GM18520 (cell line): ENCODE measurements around the gene USP5.

Experiments
- ATAC-seq: cut with Tn5 transposase; IDR thresholded peaks from one replicate; pipeline ENCODE4 v1.9.1; 2021; ENCODE audit not compliant: unreplicated experiment

USP5 gene

DNA sequence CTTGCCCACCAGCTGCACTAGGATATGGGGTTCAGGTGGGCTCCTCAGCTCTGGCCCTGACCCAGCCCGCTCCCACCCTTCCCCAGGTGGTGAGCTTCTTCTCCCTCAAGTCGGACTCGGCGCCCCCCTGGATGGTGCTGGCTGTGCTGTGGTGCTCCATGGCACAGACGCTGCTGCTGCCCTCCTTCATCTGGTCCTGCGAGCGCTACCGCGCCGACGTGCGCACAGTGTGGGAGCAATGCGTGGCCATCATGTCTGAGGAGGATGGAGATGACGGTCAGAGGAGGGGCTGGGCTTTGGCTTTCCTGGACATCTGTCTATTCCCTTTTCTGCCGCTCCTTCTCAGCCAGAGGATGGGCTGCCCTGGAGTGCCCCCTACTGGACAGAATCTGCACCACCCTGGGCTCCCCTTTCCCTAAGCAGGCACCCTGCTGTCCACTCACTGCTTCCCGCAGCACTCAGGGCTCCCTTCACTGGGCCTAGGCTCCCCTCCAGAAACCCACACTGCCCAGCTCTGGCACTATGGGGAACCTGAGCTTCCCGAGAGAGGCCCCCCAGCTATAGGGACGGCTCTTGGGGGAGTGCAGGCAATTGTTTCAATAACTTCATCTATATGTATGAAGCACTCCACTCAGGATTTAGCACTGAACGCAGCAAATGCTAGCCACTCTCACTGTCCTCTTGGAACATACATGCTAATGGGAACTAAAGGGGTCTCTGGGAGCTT lies 26.4 kb upstream of the USP5 start:
- no peak for ATAC-seq

DNA sequence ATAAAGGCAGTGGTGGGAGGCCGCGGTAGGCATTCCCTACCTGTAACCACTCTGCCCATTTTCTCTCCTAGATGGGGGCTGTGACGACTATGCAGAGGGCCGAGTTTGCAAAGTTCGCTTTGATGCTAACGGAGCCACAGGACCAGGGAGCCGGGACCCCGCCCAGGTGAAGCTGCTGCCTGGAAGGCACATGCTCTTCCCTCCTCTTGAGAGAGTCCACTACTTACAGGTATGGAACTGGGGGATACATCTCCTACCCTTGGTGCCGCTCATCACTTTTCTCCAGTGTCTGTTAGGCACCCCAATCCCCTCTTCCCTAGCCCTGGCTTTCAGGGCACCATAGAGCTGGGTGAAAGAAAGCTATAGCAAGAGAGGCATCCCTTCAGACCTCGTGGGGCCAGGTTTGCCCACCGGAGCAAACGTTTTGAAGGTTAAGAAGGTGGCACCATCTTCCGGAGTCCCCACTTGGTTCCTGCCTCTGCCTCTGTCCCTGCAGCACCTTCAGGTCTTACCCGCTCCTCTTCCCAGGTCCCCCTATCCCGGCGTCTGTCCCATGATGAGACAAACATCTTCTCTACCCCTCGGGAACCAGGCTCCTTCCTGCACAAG lies 25.7 kb upstream of the USP5 start:
- ATAC-seq, result no peak

DNA sequence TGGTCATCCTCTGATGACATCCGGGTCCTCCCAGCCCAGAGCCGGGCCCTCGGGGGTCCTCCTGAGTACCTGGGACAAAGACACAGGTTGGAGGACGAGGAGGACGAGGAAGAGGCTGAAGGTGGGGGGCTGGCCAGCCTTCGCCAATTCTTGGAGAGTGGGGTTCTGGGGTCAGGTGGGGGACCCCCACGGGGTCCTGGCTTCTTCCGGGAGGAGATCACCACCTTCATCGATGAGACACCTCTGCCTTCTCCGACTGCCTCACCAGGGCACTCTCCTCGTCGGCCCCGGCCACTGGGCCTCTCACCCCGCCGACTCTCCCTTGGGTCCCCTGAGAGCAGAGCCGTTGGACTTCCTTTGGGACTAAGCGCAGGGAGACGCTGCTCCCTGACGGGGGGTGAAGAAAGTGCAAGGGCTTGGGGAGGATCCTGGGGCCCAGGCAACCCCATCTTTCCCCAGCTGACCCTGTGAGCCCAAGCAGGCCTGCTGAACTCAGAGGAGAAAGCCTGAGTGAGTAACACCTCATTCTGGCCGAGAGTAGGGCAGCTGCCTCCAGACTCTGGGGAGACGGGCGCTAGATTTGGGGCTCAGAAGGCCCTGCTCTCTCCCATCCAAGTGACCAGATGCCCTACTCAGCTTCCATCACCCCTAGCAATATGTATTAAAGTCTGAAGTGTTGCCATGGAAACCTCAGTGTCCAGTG lies 25.1 kb upstream of the USP5 start:
- ATAC-seq, result no peak

- no peak for ATAC-seq
These were observed 24.5 kb upstream of the USP5 start for GRCh38 chr12:6827437-6827911.

DNA sequence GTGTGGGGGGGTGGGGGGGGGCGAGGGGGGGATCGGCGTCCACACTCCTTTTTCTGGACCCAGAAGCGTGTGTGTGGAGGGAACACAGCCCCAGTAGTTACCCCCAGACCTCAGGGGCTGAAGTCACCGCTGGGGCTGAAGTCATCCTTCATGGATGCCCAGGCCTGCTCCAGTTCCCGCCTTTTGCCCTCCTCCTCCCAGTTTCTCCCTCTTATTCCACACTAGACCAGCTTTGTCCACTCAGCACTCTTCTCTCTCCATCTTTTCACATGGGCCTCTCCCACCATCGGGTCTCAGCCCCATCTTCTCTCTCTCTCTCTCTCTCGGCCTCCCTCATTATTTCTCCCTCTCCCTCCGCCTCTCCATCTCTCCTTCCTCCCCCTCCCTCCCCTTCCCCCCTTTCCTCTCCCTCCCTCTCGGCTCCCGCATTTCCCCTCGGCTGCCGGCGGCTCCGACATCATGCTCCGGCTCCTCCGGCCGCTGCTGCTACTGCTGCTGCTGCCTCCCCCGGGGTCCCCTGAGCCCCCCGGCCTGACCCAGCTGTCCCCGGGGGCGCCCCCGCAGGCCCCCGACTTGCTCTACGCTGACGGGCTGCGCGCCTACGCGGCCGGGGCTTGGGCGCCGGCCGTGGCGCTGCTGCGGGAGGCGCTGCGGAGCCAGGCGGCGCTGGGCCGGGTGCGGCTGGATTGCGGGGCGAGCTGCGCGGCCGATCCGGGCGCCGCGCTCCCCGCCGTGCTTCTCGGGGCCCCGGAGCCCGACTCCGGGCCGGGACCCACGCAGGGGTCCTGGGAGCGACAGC lies 23.8 kb upstream of the USP5 start, which contains the start of gene P3H3:
Gene P3H3, plus strand, starts transcription at position 426 of the 799 bp plus-strand sequence. Its CDS starts 34 bp downstream, at position 460.
- no peak for ATAC-seq

DNA sequence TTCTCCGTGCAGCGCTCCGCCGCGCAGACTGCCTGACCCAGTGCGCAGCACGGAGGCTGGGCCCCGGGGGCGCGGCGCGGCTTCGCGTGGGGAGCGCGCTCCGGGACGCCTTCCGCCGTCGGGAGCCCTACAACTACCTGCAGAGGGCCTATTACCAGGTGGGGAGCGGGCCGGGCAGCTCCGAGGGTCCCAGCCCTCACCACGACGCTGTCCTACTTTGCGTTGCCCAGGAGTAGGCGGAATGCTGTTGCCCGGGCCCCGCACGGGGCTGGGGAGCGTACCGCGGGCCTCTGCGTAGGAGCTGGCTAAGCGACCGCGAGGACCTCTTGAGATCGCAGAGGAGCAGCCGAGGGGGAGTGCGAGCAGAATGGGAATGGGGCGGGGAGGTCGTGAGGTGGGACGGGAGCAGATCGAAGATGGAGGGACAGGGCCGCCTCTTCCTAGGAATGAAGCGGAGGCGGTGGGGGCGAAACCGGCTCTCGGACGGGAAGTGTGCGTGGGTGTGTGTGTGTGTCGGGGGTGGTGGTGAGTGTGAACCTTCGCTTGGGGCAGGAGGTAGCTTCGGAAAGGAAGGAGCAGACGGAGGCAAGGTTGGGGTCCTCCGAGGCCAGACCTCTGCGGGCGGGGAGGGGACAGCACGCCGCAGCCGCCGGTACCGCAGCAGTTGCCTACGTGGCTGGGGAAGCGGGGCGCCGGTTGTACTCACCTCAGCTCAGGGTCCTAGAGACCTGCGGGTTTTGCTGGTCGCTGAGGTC lies 23.0 kb upstream of the USP5 start:
- ATAC-seq, result no peak

DNA sequence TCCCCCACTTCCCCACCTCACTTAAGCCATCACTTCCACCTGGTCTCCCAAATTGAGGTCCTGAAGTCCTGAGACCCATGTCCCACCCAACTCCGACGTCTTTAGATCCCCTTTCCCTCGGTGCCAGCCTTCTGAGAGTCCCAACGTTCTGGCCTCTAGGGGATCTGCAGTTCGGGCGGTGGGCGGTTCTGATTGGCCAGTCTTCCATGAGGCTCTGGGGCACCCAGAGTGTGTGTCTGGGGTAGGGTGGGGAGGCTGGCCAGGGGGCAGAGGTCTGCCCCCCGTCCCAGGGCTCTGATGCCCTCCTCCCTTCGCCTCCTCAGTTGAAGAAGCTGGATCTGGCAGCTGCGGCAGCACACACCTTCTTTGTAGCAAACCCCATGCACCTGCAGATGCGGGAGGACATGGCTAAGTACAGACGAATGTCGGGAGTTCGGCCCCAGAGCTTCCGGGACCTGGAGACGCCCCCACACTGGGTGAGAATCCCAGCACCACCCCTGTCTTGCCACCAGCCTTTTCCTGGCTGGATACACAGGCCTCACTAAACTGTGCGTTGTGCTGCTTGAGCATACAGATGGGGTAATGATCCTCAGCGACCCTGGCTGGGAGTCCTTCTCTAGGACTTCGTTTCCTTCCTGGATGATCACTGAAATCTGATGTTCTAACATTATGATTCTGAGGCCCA lies 22.3 kb upstream of the USP5 start:
- no peak for ATAC-seq

- ATAC-seq, result no peak
These were observed 21.6 kb upstream of the USP5 start for GRCh38 chr12:6830286-6830890.

DNA sequence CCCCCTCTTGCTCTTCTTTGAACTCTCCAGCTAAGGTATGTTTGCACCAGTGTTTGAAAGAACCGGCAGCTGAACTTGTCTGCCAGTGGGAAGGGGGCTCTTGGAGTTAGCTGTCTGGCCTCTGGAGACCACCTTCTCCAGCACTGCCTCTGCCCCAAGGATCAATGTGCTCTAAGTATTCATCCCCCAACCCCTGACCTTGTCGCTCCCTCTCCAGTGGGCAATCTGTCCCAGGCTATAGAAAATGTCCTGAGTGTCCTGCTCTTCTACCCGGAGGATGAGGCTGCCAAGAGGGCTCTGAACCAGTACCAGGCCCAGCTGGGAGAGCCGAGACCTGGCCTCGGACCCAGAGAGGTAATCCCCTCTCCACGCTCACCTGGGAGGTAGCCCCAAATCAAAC lies 21.0 kb upstream of the USP5 start:
- ATAC-seq, result no peak

- ATAC-seq, result no peak
These were observed 20.4 kb upstream of the USP5 start for GRCh38 chr12:6831450-6831995.

DNA sequence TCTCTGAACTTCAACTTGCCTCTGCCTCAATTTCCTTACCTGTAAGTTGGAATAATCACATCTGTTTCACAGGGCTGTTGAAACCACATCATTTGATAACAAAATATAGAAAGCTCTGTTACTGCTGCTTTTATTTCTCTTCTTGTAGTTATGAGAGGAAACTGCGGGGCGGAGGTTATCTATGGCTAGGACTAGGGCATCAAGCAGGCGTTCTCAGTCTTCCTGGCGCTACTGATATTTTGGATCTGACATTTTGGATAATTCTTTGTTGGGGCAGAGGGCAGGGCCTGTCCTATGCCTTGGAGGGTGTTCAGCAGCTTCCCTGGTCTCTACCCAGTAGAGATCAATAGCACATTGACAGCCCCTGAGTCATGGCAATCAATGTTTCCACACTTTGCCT lies 19.8 kb upstream of the USP5 start:
- ATAC-seq, result no peak

GRCh38 chr12:6833189-6833890 lies 18.6 kb upstream of the USP5 start:
- ATAC-seq, result no peak

DNA sequence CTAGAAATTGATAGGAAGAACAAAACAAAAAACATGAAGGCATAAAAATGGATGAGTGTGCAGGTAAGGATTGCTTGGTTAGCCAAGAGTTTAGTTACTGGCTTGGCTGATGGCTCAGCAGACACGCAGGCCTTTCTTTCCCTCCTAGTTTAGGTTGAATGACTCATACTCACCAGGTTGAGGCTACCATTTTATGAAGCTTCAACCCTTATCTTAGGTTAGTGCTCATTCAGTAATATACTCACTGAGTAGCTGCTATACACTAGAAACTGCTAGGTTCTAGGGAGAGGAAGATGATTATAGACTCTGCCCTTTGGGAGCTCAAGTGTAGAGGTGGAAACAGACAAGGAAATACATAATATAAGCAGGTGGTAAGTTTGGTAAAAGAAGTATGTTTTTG lies 17.7 kb upstream of the USP5 start:
- ATAC-seq, result no peak

- no peak for ATAC-seq
These were observed 17.1 kb upstream of the USP5 start for GRCh38 chr12:6834873-6835272.

- ATAC-seq, result no peak
These were observed 15.1 kb upstream of the USP5 start for GRCh38 chr12:6836851-6837250.

- ATAC-seq, result no peak
These were observed 14.4 kb upstream of the USP5 start for GRCh38 chr12:6837370-6838060.

- no peak for ATAC-seq
These were observed 13.1 kb upstream of the USP5 start for GRCh38 chr12:6838854-6839253.
